ENCODE measurements around the gene GAS6.

The GAS6 gene

DNA sequence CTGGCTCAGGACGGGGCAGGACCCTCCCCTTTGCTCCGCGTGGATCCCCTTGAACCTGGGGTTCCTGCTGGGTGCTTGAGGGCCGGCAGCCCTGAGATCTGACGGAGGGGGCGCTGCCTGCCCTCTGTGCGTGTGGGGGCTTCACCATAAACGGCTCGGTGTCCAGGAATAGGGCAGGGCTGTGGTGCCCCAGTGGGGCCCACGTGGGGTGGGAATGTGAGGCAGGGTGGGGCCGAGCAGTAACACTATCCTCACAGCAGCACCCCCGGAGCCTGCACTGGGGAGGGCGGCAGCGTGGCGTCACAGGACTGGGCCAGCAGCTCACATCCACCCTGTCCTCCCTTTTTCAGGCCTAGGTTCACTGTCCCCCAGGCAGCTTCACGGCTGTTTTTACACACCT, 38.0 kb downstream of the GAS6 start:
- no peak overlapping the region for H3K27ac Mint-ChIP-seq
- no peaks in the 10 kb centered on the region for H3K9me3 Mint-ChIP-seq
- H3K36me3 Mint-ChIP-seq: peaks cover 18% of the 10 kb centered on the region
- no peak for ATAC-seq (ENCODE audit: low read depth)
- H3K4me1 Mint-ChIP-seq: peaks cover 2% of the 10 kb centered on the region
- H3K4me3 Mint-ChIP-seq: no peak overlapping the region
- no peaks in the 10 kb centered on the region for H3K27me3 Mint-ChIP-seq
- no peak for DNase-seq (ENCODE audit: low spot score in 2 of 2)

DNA sequence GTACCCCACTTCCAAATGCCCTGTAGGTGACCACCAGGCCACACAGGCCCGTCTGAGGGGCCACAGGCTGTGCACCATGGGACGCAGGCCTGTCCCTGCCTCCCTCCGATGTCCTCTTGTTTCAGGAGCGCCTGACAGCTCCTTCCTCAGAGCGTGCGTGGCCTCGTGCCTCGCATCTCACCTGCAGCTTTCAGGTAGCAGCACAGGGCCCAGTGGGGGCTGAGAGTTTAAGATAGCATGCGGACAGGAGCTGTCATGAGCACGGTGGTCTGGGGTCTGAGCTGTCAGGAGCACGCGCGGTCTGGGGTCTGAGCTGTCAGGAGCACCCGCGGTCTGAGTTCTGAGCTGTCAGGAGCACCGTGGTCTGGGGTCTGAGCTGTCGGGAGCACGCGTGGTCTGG, 40.1 kb downstream of the GAS6 start:
- DNase-seq (ENCODE audit: low spot score in 2 of 2) (no peak), ATAC-seq (ENCODE audit: low read depth) (no peak)
- Mint-ChIP-seq H3K27me3 (no peaks in the 10 kb centered on the region), H3K4me1 (peaks cover 2% of the 10 kb centered on the region), H3K4me3 (no peak overlapping the region), H3K27ac (no peak overlapping the region), H3K36me3 (peaks cover 16% of the 10 kb centered on the region), H3K9me3 (no peaks in the 10 kb centered on the region)

DNA sequence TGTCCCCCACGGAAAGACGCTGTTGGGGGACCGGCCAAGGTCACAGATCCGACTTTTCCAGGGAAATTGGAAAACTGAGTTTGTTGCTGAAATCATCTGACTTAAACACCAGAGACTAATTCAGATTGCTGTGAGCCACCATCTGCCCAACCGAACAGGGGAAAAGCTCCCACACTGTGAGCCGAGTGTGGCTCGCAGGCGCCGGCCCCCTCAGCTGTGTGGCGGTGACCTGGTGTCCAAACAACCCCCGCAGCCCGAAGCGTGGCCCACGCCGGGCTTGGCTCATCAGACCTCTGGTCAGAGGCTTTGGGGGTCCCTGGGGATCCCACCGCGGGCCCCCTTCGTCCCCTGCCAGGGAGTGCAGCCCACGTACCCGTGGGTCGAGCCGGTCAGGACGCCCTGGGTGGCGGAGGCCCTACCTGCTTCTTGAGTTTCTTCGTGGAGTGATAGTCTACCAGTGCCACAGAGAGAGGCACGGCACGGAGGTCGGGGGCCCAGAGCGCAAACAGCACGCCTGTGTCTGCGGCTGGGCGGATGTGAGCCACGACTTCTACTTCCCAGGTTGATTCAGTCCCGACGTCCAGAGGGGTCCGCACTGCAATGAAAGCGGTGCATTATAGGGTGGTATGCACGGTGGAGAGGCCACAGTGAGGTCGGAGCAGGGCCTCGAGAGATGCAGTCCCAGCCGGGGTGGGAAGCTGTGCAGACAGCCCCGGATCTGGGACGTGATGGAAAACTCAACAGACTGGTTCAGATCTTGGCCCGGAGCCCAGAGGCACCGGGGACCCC, 40.7 kb downstream of the GAS6 start:
- no peak overlapping the region for H3K27ac Mint-ChIP-seq
- no peaks in the 10 kb centered on the region for H3K9me3 Mint-ChIP-seq
- DNase-seq (ENCODE audit: low spot score in 2 of 2): no peak
- H3K4me1 Mint-ChIP-seq: peaks cover 2% of the 10 kb centered on the region
- no peak overlapping the region for H3K4me3 Mint-ChIP-seq
- H3K27me3 Mint-ChIP-seq: no peaks in the 10 kb centered on the region
- ATAC-seq (ENCODE audit: low read depth): no peak
- H3K36me3 Mint-ChIP-seq: peaks cover 16% of the 10 kb centered on the region

DNA sequence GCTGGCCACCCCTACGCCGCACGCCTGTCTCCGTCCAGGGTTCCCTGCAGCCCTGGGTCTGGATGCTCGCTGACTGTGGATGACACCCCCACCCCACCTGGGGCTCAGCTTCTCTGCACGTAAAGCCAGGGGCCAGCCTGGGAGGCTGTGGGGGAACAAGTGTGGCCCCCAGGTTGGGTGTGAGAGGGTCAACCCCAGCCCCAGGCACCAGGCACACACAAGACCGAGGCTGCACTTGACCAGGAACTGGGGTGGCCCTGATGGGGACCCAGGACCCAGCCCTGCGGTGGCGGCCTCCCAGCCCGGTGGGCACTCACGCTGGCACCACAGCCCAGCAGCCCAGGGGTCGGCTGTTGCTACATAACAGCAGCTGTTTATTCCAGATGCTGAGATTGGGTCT, 41.6 kb downstream of the GAS6 start:
- no peak for ATAC-seq (ENCODE audit: low read depth)

DNA sequence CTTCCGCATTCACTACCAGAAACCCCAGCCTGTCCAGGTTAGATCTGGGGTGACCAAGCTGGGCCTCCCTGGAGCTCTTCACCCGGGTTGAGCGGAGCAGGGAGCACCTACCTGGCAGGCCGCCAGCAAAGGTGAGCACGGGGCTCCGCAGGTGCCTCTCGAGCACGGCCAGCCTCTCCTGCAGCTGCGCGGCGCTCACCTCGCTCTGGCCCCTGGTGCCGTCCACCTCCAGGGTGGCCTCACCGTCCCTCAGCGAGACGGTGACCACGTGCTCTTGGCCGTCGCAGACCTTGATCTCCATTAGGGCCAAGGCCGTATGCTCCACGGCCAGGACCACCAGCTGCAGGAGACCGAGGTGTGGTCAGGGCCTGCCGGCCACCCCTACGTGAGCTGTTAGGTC, 42.0 kb downstream of the GAS6 start:
- Mint-ChIP-seq H3K4me1 (peaks cover 8% of the 10 kb centered on the region), H3K36me3 (peaks cover 11% of the 10 kb centered on the region), H3K27ac (no peak overlapping the region), H3K27me3 (no peaks in the 10 kb centered on the region), H3K9me3 (no peaks in the 10 kb centered on the region), H3K4me3 (no peak overlapping the region)
- ATAC-seq (ENCODE audit: low read depth): no peak
- no peak for DNase-seq (ENCODE audit: low spot score in 2 of 2)

More for the DNA sequence above, 41.6 kb downstream of the GAS6 start:
- Mint-ChIP-seq H3K36me3 (peaks cover 13% of the 10 kb centered on the region), H3K27me3 (no peaks in the 10 kb centered on the region), H3K27ac (no peak overlapping the region), H3K4me1 (peaks cover 5% of the 10 kb centered on the region), H3K9me3 (no peaks in the 10 kb centered on the region), H3K4me3 (no peak overlapping the region)
- no peak for DNase-seq (ENCODE audit: low spot score in 2 of 2)

DNA sequence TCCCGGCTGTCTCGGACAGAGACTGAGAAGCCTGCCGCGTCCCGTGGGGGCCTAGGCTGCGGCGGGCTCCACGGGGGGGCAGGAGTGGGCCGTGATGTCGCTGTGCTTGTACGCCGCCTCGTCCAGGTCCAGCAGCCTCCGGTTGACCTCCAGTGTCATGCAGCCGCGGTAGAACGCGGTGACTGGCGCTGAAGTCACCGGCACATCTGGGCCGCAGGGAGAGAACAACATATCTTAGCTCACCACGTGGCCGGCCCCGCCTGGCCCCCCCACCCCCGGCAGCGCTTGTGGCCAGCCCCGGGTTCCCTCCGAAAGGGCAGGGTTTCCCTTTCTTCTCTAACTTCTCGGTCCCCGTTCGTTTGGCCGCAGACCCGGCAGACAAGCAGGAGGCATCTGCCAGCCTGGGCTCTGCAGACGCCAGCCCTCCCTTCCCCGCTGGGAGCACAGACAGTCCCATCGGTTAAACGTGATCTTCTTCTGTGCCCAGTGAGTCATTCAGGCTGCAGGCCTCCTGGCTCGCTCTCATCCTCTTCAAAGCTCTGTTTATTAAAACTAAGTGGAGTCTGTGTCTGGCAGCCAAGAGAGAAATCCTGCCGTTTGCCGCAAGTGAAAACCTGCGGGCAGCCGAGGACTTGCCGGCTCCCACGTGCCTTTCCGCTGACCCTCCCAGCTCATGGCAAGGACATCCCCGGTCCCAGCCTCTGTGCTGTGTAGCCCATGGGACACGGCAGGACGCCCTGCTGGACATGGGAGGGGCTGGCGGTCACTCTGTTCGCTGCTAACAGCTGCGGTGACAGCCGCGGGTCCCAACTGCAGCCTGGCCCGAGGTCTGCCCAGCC, 42.8 kb downstream of the GAS6 start:
- DNase-seq (ENCODE audit: low spot score in 2 of 2): no peak
- Mint-ChIP-seq H3K27ac (no peak overlapping the region), H3K27me3 (no peaks in the 10 kb centered on the region), H3K4me1 (peaks cover 13% of the 10 kb centered on the region), H3K9me3 (no peaks in the 10 kb centered on the region), H3K4me3 (no peak overlapping the region), H3K36me3 (peaks cover 11% of the 10 kb centered on the region)
- ATAC-seq (ENCODE audit: low read depth): no peak

GRCh38 chr13:113819731-113820715, 43.9 kb downstream of the GAS6 start:
- no peaks in the 10 kb centered on the region for H3K9me3 Mint-ChIP-seq
- no peak overlapping the region for H3K27ac Mint-ChIP-seq
- DNase-seq (ENCODE audit: low spot score in 2 of 2) (no peak), ATAC-seq (ENCODE audit: low read depth) (no peak)
- peaks cover 22% of the 10 kb centered on the region for H3K4me1 Mint-ChIP-seq
- H3K36me3 Mint-ChIP-seq: peaks cover 15% of the 10 kb centered on the region
- no peaks in the 10 kb centered on the region for H3K27me3 Mint-ChIP-seq
- H3K4me3 Mint-ChIP-seq: no peak overlapping the region

DNA sequence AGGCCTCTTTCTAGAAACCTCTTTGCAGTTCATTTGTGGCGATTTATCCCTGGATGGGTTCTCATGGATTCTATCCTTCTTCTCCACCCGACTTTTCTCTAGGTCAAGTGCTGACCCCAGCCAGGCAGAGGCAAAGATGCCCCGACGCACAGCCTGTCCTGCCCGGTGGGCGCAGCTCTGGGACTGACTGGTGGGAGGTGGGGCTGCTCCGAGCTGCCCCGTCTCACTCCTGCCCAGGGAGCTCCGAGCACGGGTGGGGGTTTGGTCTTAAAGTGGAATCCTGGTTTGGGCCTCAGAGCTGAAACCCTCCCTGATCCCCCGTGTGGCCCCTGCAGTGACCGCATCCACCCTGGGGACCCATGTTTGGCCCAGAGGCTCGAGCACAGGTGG, 44.5 kb downstream of the GAS6 start:
- DNase-seq (ENCODE audit: low spot score in 2 of 2) (no peak), ATAC-seq (ENCODE audit: low read depth) (no peak)
- no peaks in the 10 kb centered on the region for H3K27me3 Mint-ChIP-seq
- no peaks in the 10 kb centered on the region for H3K9me3 Mint-ChIP-seq
- peaks cover 24% of the 10 kb centered on the region for H3K4me1 Mint-ChIP-seq
- no peak overlapping the region for H3K27ac Mint-ChIP-seq
- no peak overlapping the region for H3K4me3 Mint-ChIP-seq
- H3K36me3 Mint-ChIP-seq: peaks cover 15% of the 10 kb centered on the region

GRCh38 chr13:113818700-113819295, 45.1 kb downstream of the GAS6 start:
- no peaks in the 10 kb centered on the region for H3K9me3 Mint-ChIP-seq
- no peak for ATAC-seq (ENCODE audit: low read depth)
- no peak overlapping the region for H3K27ac Mint-ChIP-seq
- DNase-seq (ENCODE audit: low spot score in 2 of 2): no peak
- no peaks in the 10 kb centered on the region for H3K27me3 Mint-ChIP-seq
- H3K36me3 Mint-ChIP-seq: peaks cover 15% of the 10 kb centered on the region
- peaks cover 24% of the 10 kb centered on the region for H3K4me1 Mint-ChIP-seq
- no peak overlapping the region for H3K4me3 Mint-ChIP-seq

DNA sequence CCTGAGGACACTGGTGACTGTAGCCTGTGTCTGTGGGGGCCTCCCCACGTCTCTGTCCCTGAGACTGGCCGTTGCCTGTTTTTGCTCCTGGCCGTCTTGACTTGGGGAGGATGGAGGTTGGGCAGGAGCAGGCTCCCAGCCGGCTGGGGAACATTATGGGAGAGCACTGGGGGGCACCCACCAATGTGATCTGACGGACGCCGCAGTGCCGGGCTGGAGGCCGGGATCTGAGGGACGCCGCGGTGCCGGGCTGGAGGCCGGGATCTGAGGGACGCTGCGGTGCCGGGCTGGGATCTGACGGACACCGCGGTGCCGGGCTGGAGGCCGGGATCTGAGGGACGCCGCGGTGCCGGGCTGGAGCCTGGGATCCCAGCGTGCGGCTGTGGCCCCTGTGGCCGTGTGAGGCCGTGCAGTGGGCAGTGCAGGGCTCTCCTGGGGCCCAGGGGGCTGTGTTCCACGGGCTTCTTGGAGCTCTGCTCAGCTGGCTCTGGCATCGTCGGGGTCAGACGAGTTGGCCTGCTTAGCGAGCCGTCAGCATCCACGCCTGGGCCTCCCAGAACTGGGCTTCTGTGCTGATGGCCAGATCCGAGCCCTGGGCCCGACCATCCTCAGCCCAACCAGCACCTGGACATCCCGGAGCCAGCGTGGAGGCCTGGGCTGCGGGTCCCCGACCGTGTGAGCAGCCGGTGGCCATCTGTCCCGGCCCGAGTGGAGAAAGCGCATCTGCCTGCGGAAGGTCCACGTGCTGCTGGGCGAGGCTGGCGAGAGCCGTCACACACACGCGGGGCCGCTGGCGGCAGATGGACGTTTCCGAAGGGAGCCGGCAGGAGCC, 45.8 kb downstream of the GAS6 start:
- Mint-ChIP-seq H3K27ac (peak overlapping the region; percentile 73), H3K4me1 (peaks cover 22% of the 10 kb centered on the region), H3K36me3 (peaks cover 13% of the 10 kb centered on the region), H3K9me3 (no peaks in the 10 kb centered on the region), H3K4me3 (no peak overlapping the region), H3K27me3 (no peaks in the 10 kb centered on the region)
- ATAC-seq (ENCODE audit: low read depth) (no peak), DNase-seq (ENCODE audit: low spot score in 2 of 2) (no peak)

- Mint-ChIP-seq H3K27ac (peak overlapping the region; percentile 73), H3K27me3 (no peaks in the 10 kb centered on the region), H3K4me3 (peak overlapping the region; percentile 97), H3K9me3 (no peaks in the 10 kb centered on the region), H3K4me1 (peaks cover 22% of the 10 kb centered on the region), H3K36me3 (peaks cover 13% of the 10 kb centered on the region)
- ATAC-seq (ENCODE audit: low read depth): peak; percentile 74
- peak; percentile 76 to 80 for DNase-seq (ENCODE audit: low spot score in 2 of 2)
These were observed 46.7 kb downstream of the GAS6 start for GRCh38 chr13:113816946-113817859.
